ENCODE measurements around the gene C20orf144. TPM values are rescaled to one million over a fixed set of nuclear protein-coding genes. Genes with fewer than 3 reads are reported as not detected.

The C20orf144 gene
- total and polyA plus RNA-seq, 7 donors: 0.12 to 0.66 TPM; not detected in 5

DNA sequence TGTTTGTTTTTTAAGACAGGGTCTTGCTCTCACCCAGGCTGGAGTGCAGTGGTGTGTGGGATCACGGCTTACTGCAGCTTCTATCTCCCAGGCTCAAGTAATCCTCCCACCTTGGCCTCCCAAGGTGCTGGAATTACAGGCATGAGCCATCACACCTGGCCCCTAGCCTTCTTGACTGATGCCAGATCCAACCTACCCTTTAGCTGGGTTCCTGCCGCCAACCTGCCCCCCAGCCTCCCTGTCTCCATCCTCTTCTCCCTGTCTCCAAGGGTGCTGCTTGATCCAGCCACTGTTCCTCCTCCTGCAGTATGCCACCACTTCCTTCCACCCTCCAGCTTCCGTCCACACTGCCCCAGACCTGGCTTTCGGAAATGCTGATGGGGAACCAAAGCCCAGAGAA, 3.2 kb upstream of the C20orf144 start:
- no peak overlapping the region for H3K4me3 ChIP-seq
- no peaks in the 10 kb centered on the region for H3K27me3 ChIP-seq
- H3K4me1 ChIP-seq: peaks cover 0 to 16% (median 10%) of the 10 kb centered on the region in 4 donors
- H3K27ac ChIP-seq: no peak overlapping the region
- intact Hi-C loops (cut with DNase I): no loop called here
- H3K36me3 ChIP-seq: peaks cover 17 to 37% (median 25%) of the 10 kb centered on the region in 4 donors
- H3K9me3 ChIP-seq: no peaks in the 10 kb centered on the region
- WGBS, 2 donors: 95 to 96% methylated on average over 4 of the region's 4 CpGs
- DNase-seq: no peak
- TF ChIP-seq EP300 (IDR thresholded peaks at IDR 0.05) (no peak), POLR2A (IDR thresholded peaks at IDR 0.05) (no peak), POLR2AphosphoS5 (IDR thresholded peaks at IDR 0.05) (no peak)
- TF ChIP-seq, protein P1, sequence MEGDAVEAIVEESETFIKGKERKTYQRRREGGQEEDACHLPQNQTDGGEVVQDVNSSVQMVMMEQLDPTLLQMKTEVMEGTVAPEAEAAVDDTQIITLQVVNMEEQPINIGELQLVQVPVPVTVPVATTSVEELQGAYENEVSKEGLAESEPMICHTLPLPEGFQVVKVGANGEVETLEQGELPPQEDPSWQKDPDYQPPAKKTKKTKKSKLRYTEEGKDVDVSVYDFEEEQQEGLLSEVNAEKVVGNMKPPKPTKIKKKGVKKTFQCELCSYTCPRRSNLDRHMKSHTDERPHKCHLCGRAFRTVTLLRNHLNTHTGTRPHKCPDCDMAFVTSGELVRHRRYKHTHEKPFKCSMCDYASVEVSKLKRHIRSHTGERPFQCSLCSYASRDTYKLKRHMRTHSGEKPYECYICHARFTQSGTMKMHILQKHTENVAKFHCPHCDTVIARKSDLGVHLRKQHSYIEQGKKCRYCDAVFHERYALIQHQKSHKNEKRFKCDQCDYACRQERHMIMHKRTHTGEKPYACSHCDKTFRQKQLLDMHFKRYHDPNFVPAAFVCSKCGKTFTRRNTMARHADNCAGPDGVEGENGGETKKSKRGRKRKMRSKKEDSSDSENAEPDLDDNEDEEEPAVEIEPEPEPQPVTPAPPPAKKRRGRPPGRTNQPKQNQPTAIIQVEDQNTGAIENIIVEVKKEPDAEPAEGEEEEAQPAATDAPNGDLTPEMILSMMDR (IDR thresholded peaks at IDR 0.05): no peak

DNA sequence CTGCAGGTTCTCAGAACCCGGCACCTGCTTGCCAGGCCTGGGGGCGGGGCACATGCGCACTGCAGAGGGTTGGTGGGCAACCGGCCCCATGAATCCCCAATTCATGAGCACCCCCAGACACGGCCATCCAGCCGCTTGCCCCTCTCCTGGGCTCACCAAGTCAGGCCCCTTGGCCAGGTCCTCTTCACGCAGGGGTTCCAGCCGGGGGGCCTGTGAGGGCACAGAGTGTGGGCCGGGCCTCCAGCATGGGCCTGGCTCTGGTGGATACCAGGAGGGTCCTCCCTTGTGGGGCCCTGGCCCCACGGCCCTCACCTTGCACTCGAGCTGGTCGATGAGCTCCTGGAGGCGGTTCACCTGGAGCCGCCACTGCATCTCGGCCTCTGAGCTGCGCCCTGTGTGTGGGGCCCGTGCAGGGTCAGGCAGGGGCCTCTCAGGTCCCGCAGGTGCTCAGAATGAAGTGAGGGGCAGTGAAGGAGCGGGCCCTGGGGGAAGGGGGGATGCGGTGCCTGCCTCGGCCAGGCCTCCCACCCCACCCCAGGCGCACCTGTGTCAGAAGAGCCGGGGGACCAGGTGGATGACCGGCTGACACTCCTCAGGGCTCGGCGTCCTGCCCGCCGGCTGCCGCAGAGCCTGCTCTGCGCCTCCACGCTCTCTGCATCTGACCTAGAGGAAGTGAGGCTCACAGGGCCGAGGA, 2.6 kb upstream of the C20orf144 start:
- TF ChIP-seq POLR2AphosphoS5 (IDR thresholded peaks at IDR 0.05): no peak
- TF ChIP-seq POLR2A (IDR thresholded peaks at IDR 0.05): no peak
- TF ChIP-seq, protein P1 (IDR thresholded peaks at IDR 0.05): no peak
- no peak for TF ChIP-seq EP300 (IDR thresholded peaks at IDR 0.05)
- intact Hi-C loops (cut with DNase I): loop anchor here (5.0 kb wide), 1 partner anchor 217 kb away; the partner anchor contains the start of gene SNTA1

DNA sequence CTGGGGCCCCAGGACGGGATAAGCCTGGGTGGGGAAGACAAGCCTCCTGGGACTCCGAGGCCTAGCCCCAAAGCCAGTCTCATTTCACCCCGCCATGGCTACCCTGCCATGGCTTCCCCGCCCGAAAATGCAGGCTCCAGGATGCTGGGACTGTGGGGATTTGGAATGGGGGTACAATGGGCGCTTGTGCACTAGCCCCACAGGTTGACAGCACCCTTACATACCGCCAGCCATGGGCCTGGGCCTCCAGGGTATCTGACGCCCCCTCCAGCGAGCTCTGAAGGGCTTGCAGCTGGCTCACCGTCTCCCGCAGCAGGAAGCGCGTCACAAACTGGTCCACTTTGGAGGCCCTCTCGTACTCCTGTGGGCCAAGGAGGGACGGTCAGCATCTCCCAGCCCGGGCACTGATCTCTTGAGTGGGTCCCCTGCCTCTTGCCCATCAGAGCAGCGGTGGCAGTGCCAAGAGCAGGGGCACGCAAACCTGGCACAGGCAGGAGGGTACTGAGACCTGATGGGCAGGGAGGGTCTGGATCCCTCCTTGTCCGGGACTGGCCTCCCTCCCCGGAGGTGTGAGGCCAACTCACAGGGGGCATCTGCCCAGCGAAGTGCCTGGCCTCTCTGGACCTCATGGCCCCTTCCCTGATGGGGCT, 2.0 kb upstream of the C20orf144 start:
- peak; percentile 61 for DNase-seq
- Histone ChIP-seq H3K9me3 (no peaks in the 10 kb centered on the region), H3K4me3 (no peak overlapping the region), H3K4me1 (peaks cover 0 to 25% (median 17%) of the 10 kb centered on the region in 4 donors), H3K27ac (no peak overlapping the region), H3K36me3 (peaks cover 17 to 37% (median 25%) of the 10 kb centered on the region in 4 donors), H3K27me3 (no peaks in the 10 kb centered on the region)
- 92 to 94% methylated on average over 21 of the region's 21 CpGs for WGBS, 2 donors
- intact Hi-C loops (cut with DNase I): loop anchor here (5.0 kb wide), 1 partner anchor 218 kb away; the partner anchor contains the start of gene SNTA1
- TF ChIP-seq EP300 (IDR thresholded peaks at IDR 0.05) (no peak), POLR2A (IDR thresholded peaks at IDR 0.05) (no peak), POLR2AphosphoS5 (IDR thresholded peaks at IDR 0.05) (no peak)
- TF ChIP-seq, protein P1 (IDR thresholded peaks at IDR 0.05): no peak

More for the DNA sequence above, 2.6 kb upstream of the C20orf144 start:
- H3K4me1 ChIP-seq: peaks cover 0 to 22% (median 15%) of the 10 kb centered on the region in 4 donors
- peaks cover 17 to 37% (median 25%) of the 10 kb centered on the region in 4 donors for H3K36me3 ChIP-seq
- no peaks in the 10 kb centered on the region for H3K27me3 ChIP-seq
- WGBS, 2 donors: 95% methylated on average over 32 of the region's 32 CpGs
- DNase-seq: peak; percentile 61
- no peaks in the 10 kb centered on the region for H3K9me3 ChIP-seq
- no peak overlapping the region for H3K4me3 ChIP-seq
- H3K27ac ChIP-seq: no peak overlapping the region

DNA sequence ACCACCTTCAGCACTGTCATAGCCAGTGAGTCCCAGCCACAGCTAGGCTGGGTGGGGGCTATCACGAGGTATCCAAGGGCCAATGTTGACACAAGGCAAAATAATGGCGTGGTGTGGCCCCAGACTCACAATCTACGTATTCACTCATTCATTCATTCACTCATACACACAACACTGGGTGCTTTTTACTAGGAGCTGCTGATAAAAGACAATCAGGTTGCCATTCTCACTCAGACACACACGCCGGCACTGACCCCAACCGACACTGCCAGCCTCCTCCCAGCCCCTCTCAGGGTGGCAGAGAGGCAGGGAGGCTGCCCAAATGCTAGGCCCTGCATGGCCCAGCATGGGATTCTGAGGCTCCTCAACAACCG, 1.5 kb upstream of the C20orf144 start:
- Histone ChIP-seq H3K4me1 (peaks cover 0 to 25% (median 18%) of the 10 kb centered on the region in 4 donors), H3K36me3 (peaks cover 17 to 37% (median 25%) of the 10 kb centered on the region in 4 donors), H3K27me3 (no peaks in the 10 kb centered on the region), H3K27ac (no peak overlapping the region), H3K9me3 (no peaks in the 10 kb centered on the region), H3K4me3 (no peak overlapping the region)
- DNase-seq: no peak
- TF ChIP-seq EP300 (IDR thresholded peaks at IDR 0.05) (no peak), POLR2A (IDR thresholded peaks at IDR 0.05) (no peak), POLR2AphosphoS5 (IDR thresholded peaks at IDR 0.05) (no peak)
- TF ChIP-seq, protein P1 (IDR thresholded peaks at IDR 0.05): no peak
- 88 to 92% methylated on average over 7 of the region's 7 CpGs for WGBS, 2 donors
- intact Hi-C loops (cut with DNase I): loop anchor here (5.0 kb wide), 1 partner anchor 218 kb away; the partner anchor contains the start of gene SNTA1
